RWPE2 (cell line): ENCODE data around the gene COX8C.
A peak's percentile ranks its signal among the peaks of the same experiment; 100 is the strongest.

Experiments used
- ATAC-seq: fragments of 200-7000 bp; cut with Tn5 transposase; 3 replicates; pipeline ENCODE4 v1.9.1; 2021; ENCODE audit warnings: low read depth
- DNase-seq: peaks from one replicate; pipeline ENCODE4 v3.0.0-alpha.2; 2020; ENCODE audit warnings: low spot score
- H3K27ac ChIP-seq: fragments of 450-650 bp; 2 replicates; pipeline ENCODE4 v1.5.1; 2017; ENCODE audit warnings: mild to moderate bottlenecking; ENCODE audit not compliant: poor library complexity, severe bottlenecking
- H3K27me3 ChIP-seq: fragments of 250-450 bp; sonication (Bioruptor Pico); 2 replicates; pipeline ENCODE4 v1.5.1; 2021; ENCODE audit warnings: mild to moderate bottlenecking, moderate library complexity; ENCODE audit not compliant: insufficient read depth, poor library complexity, severe bottlenecking
- H3K36me3 ChIP-seq: fragments of 250-450 bp; sonication (Bioruptor Pico); 2 replicates; pipeline ENCODE4 v1.5.1; 2020; ENCODE audit warnings: low read depth, mild to moderate bottlenecking, moderate library complexity
- H3K4me1 ChIP-seq: fragments of 250-450 bp; sonication (Bioruptor Pico); 2 replicates; pipeline ENCODE4 v1.5.1; 2021; ENCODE audit warnings: mild to moderate bottlenecking, moderate library complexity; ENCODE audit not compliant: insufficient read depth, poor library complexity, severe bottlenecking
- H3K4me3 ChIP-seq: fragments of 250-450 bp; sonication (Bioruptor Pico); 2 replicates; pipeline ENCODE4 v1.5.1; 2021; ENCODE audit warnings: mild to moderate bottlenecking, moderate library complexity; ENCODE audit not compliant: severe bottlenecking
- H3K9me3 ChIP-seq: fragments of 250-450 bp; sonication (Bioruptor Pico); 2 replicates; pipeline ENCODE4 v1.5.1; 2021; ENCODE audit warnings: mild to moderate bottlenecking, moderate library complexity; ENCODE audit not compliant: severe bottlenecking
- CTCF ChIP-seq: fragments of 450-650 bp; IDR thresholded peaks from one replicate; pipeline ENCODE4 v1.5.1; 2017; ENCODE audit warnings: mild to moderate bottlenecking, moderate library complexity; ENCODE audit not compliant: poor library complexity, severe bottlenecking

The COX8C gene

DNA sequence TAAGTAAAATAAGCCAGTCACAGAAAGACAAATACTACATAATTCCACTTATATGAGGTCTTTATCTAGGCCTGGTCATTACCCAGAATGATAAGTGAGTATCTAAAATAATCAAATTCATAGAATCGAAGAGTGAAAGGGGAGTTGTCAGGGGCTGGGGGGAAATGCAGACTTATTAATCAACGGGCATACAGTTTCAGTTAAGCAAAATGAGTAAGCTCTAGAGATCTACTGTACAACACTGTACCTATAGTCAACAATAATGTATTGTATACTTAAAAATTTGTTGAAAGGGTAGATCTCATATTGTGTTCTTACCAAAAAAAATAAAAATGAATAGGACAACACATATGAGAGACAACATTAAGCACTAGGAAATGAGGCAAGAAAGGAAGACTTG lies 27.5 kb upstream of the COX8C start:
- peak overlapping the region; percentile 37 for H3K27ac ChIP-seq
- no peaks in the 10 kb centered on the region for H3K27me3 ChIP-seq

GRCh38 chr14:93319958-93320357 lies 27.0 kb upstream of the COX8C start:
- H3K4me3 ChIP-seq: no peak overlapping the region
- DNase-seq (no peak), ATAC-seq (peak; percentile 22; the same call in 1 of the 3 replicates)
- peaks cover 28% of the 10 kb centered on the region for H3K4me1 ChIP-seq
- no peaks in the 10 kb centered on the region for H3K27me3 ChIP-seq
- peak overlapping the region; percentile 37 for H3K27ac ChIP-seq
- H3K36me3 ChIP-seq: peaks cover 17% of the 10 kb centered on the region
- no peaks in the 10 kb centered on the region for H3K9me3 ChIP-seq
- TF ChIP-seq CTCF: no peak

More for the DNA sequence above, 27.5 kb upstream of the COX8C start:
- no peak for TF ChIP-seq CTCF
- peaks cover 14% of the 10 kb centered on the region for H3K36me3 ChIP-seq
- H3K9me3 ChIP-seq: no peaks in the 10 kb centered on the region
- no peak for DNase-seq
- no peak for ATAC-seq
- no peak overlapping the region for H3K4me3 ChIP-seq
- peaks cover 28% of the 10 kb centered on the region for H3K4me1 ChIP-seq

GRCh38 chr14:93320489-93320888 lies 26.5 kb upstream of the COX8C start:
- Histone ChIP-seq H3K27ac (peak overlapping the region; percentile 37), H3K4me1 (peaks cover 28% of the 10 kb centered on the region), H3K9me3 (no peaks in the 10 kb centered on the region), H3K36me3 (peaks cover 19% of the 10 kb centered on the region), H3K4me3 (no peak overlapping the region), H3K27me3 (no peaks in the 10 kb centered on the region)
- DNase-seq (no peak), ATAC-seq (no peak)
- TF ChIP-seq CTCF: no peak

DNA sequence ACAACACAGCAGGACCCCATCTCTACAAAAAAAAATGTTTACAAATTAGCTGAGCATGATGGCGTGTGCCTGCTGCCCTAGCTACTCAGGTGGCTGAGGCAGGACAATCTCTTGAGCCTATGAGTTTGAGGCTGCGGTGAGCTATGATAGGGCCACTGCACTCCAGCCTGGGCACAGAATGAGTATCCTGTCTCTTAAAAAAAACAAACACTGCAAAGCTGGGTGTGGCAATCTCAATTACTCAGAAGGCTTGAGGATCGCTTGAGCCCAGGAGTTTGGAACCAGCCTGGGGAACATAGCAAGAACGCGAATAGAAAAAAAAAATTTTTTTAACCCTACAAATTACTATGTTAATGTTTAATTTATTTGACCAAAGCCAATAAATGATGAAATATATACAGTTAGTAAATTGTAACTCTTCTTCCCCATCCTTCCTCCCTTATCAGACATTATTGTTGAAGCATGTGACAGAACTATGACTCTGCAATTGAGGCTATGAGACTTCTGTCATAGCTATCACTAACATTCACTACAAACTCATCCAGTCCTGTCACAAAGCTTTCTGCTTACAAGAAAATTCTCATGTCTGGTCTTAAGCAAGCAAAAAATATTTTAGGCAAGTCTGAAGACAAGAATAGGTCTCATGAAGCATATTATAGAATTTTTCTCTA lies 23.9 kb upstream of the COX8C start:
- Histone ChIP-seq H3K27me3 (no peaks in the 10 kb centered on the region), H3K36me3 (peaks cover 29% of the 10 kb centered on the region), H3K4me1 (peaks cover 11% of the 10 kb centered on the region), H3K27ac (no peak overlapping the region), H3K4me3 (no peak overlapping the region), H3K9me3 (no peaks in the 10 kb centered on the region)
- ATAC-seq (no peak), DNase-seq (no peak)
- no peak for TF ChIP-seq CTCF

- Histone ChIP-seq H3K4me1 (peaks cover 5% of the 10 kb centered on the region), H3K4me3 (no peak overlapping the region), H3K27me3 (no peaks in the 10 kb centered on the region), H3K9me3 (no peaks in the 10 kb centered on the region), H3K27ac (no peak overlapping the region), H3K36me3 (peaks cover 29% of the 10 kb centered on the region)
- DNase-seq: no peak
- TF ChIP-seq CTCF: no peak
- ATAC-seq: no peak
Observed at GRCh38 chr14:93323600-93324174, 23.3 kb upstream of the COX8C start.
